OCI-LY7 (cell line): Measurements from ENCODE around the gene ACTA2. TPM values are rescaled to one million over a fixed set of nuclear protein-coding genes. Genes with fewer than 3 reads are reported as not detected.

ENCODE experiments used
- BruUV-seq: library from RNA; stranded (reverse); fragments of 400-500 nt; replicated peaks from 2 replicates; lab custom pipeline; 2021; lab: Mats Ljungman, UMichigan
- CTCF ChIA-PET: fragments of 300-600 bp; sonication (Branson Sonifier 250); formaldehyde crosslinking; loops from one replicate; lab custom pipeline; 2022; ENCODE audit warnings: antibody characterized with exemption; ENCODE audit not compliant: unreplicated experiment; lab: Charles Lee
- POLR2A ChIA-PET: fragments of 300-600 bp; sonication (Branson Sonifier 250); formaldehyde crosslinking; loops from one replicate; lab custom pipeline; 2022; ENCODE audit warnings: antibody characterized with exemption; lab: Charles Lee
- DNase-seq: peaks from one replicate; pipeline ENCODE4 v3.0.0-alpha.2; 2015; ENCODE audit warnings: low spot score
- H2AFZ ChIP-seq: fragments of 200-600 bp; sonication (generic), shearing (Covaris generic); 2 replicates; pipeline ENCODE4 v1.6.1; 2014; ENCODE audit warnings: mild to moderate bottlenecking, antibody characterized with exemption, low read length, moderate library complexity
- H3K27ac ChIP-seq: fragments of 200-600 bp; sonication (generic); 2 replicates; pipeline ENCODE4 v1.5.1; 2014; ENCODE audit warnings: mixed run types, low read depth, mild to moderate bottlenecking, moderate library complexity, low read length, inconsistent platforms; ENCODE audit not compliant: poor library complexity, severe bottlenecking
- H3K36me3 ChIP-seq: fragments of 200-600 bp; sonication (generic); 2 replicates; pipeline ENCODE4 v1.6.1; 2014; ENCODE audit warnings: mild to moderate bottlenecking, antibody characterized with exemption, low read length, moderate library complexity, mixed read lengths; ENCODE audit not compliant: insufficient read depth
- H3K4me1 ChIP-seq: fragments of 200-600 bp; sonication (generic); 2 replicates; pipeline ENCODE4 v1.5.1; 2014; ENCODE audit warnings: mild to moderate bottlenecking, low read length; ENCODE audit not compliant: insufficient read depth, poor library complexity, severe bottlenecking
- H3K4me2 ChIP-seq: fragments of 200-600 bp; sonication (generic); 2 replicates; pipeline ENCODE4 v1.6.1; 2014; ENCODE audit warnings: mild to moderate bottlenecking, low read length
- H3K4me3 ChIP-seq: fragments of 200-600 bp; sonication (generic); 2 replicates; pipeline ENCODE4 v1.5.1; 2014; ENCODE audit warnings: mild to moderate bottlenecking, low read depth, low read length; ENCODE audit not compliant: poor library complexity, severe bottlenecking
- H3K79me2 ChIP-seq: fragments of 200-600 bp; sonication (generic); 2 replicates; pipeline ENCODE4 v1.6.1; 2016; ENCODE audit warnings: low read depth, mild to moderate bottlenecking, low read length, moderate library complexity, mixed read lengths; ENCODE audit not compliant: insufficient read depth
- H3K9me2 ChIP-seq: fragments of 200-600 bp; sonication (generic); 2 replicates; pipeline ENCODE4 v1.6.1; 2016; ENCODE audit warnings: mild to moderate bottlenecking, low read length, mixed read lengths; ENCODE audit not compliant: insufficient read depth
- H3K9me3 ChIP-seq: fragments of 200-600 bp; sonication (generic); 2 replicates; pipeline ENCODE4 v1.6.1; 2014; ENCODE audit warnings: mild to moderate bottlenecking, mixed run types, low read length, mixed read lengths
- H4K20me1 ChIP-seq: fragments of 200-600 bp; sonication (generic); 2 replicates; pipeline ENCODE4 v1.6.1; 2014; ENCODE audit warnings: mild to moderate bottlenecking, antibody characterized with exemption, low read length, moderate library complexity, mixed read lengths; ENCODE audit not compliant: insufficient read depth
- CTCF ChIP-seq: fragments of 200-600 bp; sonication (generic); conservative IDR thresholded peaks from 2 replicates; pipeline ENCODE4 v1.5.1; 2014; ENCODE audit warnings: mild to moderate bottlenecking, antibody characterized with exemption, low read length, moderate library complexity, mixed read lengths
- EZH2phosphoT487 ChIP-seq: fragments of 200-600 bp; sonication (generic); IDR thresholded peaks from 2 replicates; pipeline ENCODE4 v1.6.1; 2018; ENCODE audit warnings: low read depth, borderline replicate concordance, mild to moderate bottlenecking, mixed run types, antibody characterized with exemption, low read length, moderate library complexity, mixed read lengths
- intact Hi-C: fragments of 100-400 bp; cut with micrococcal nuclease; formaldehyde crosslinking; loops from one replicate; pipeline ENCODE4 v1.10.0; 2022; ENCODE audit not compliant: unreplicated experiment
- total RNA-seq, 2 experiments: library from RNA; depleted of rRNA in 1 of 2; stranded (reverse); fragments of >200 nt in 1 of 2; shearing (Covaris generic) in 1 of 2; gene quantifications; 2 replicates each; pipeline ENCODE4 v1.2.3, GENCODE V29; 2014 to 2022

Gene ACTA2
- total RNA-seq, 2 experiments from 2014 or later, result 1.4 to 3.3 TPM

GRCh38 chr10:88994019-88994418 lies 41.4 kb upstream of the ACTA2 start:
- Histone ChIP-seq H3K4me2 (peak overlapping the region; percentile 85), H3K4me1 (peaks cover 76% of the 10 kb centered on the region), H3K79me2 (peaks cover 54% of the 10 kb centered on the region), H3K27ac (peak overlapping the region; percentile 49), H2AFZ (peak overlapping the region; percentile 78; the same call in 1 of the 2 replicates), H4K20me1 (no peaks in the 10 kb centered on the region), H3K36me3 (no peaks in the 10 kb centered on the region), H3K9me2 (no peaks in the 10 kb centered on the region), H3K9me3 (no peaks in the 10 kb centered on the region), H3K4me3 (peak overlapping the region; percentile 84)
- POLR2A ChIA-PET, result interaction anchor here (0.5 to 6.7 kb wide), 10 partner anchors 9 to 1381 kb away, joined by 3 to 49 read pairs (median 4); no protein-coding TSS in a partner anchor
- TF ChIP-seq EZH2phosphoT487 (no peak), CTCF (no peak)
- no peak for DNase-seq
- no TSS peak for BruUV-seq
- intact Hi-C loops, result loop anchor here (5.0 to 10.0 kb wide), 6 partner anchors 609 to 1899 kb away; partner anchors contain the start of genes ATAD1, GLUD1, KIF20B and PANK1
- CTCF ChIA-PET, result no interaction called here

- Histone ChIP-seq H3K4me1 (peaks cover 69% of the 10 kb centered on the region), H3K79me2 (peaks cover 49% of the 10 kb centered on the region), H3K9me2 (no peaks in the 10 kb centered on the region), H3K36me3 (no peaks in the 10 kb centered on the region), H3K9me3 (no peaks in the 10 kb centered on the region), H3K4me3 (peak overlapping the region; percentile 84), H4K20me1 (no peaks in the 10 kb centered on the region), H2AFZ (peak overlapping the region; percentile 78; the same call in 1 of the 2 replicates), H3K4me2 (peak overlapping the region; percentile 85), H3K27ac (peak overlapping the region; percentile 49)
- CTCF ChIA-PET, result no interaction called here
- TF ChIP-seq EZH2phosphoT487 (no peak), CTCF (no peak)
- no TSS peak for BruUV-seq
- POLR2A ChIA-PET, result interaction anchor here (0.6 to 6.7 kb wide), 15 partner anchors 7 to 1433 kb away, joined by 3 to 57 read pairs (median 4); partner anchors contain the start of gene STAMBPL1
- intact Hi-C loops, result loop anchor here (5.0 to 10.0 kb wide), 6 partner anchors 608 to 1898 kb away; partner anchors contain the start of genes ATAD1, GLUD1, KIF20B and PANK1
- no peak for DNase-seq
Observed at GRCh38 chr10:88992921-88993524, 40.5 kb upstream of the ACTA2 start.

GRCh38 chr10:88991899-88992320 lies 39.3 kb upstream of the ACTA2 start:
- no peaks in the 10 kb centered on the region for H3K9me2 ChIP-seq
- ChIA-PET CTCF (no interaction called here), POLR2A (interaction anchor here (0.7 to 6.7 kb wide), 10 partner anchors 8 to 1133 kb away, joined by 3 to 57 read pairs (median 3); partner anchors contain the start of gene STAMBPL1)
- peaks cover 48% of the 10 kb centered on the region for H3K79me2 ChIP-seq
- TF ChIP-seq EZH2phosphoT487, result no peak
- TF ChIP-seq CTCF, result no peak
- BruUV-seq, result TSS peak; percentile 48
- H3K9me3 ChIP-seq, result peaks cover 6% of the 10 kb centered on the region; the same call in 1 of the 2 replicates
- H2AFZ ChIP-seq, result peak overlapping the region; percentile 68
- no peaks in the 10 kb centered on the region for H3K36me3 ChIP-seq
- H3K4me3 ChIP-seq, result peak overlapping the region; percentile 84
- intact Hi-C loops, result loop anchor here (1.0 to 10.0 kb wide), 8 partner anchors 57 to 1897 kb away; partner anchors contain the start of genes ATAD1, GLUD1, KIF20B and PANK1
- H3K4me2 ChIP-seq, result peak overlapping the region; percentile 85
- DNase-seq, result peak; percentile 63
- H3K4me1 ChIP-seq, result peaks cover 58% of the 10 kb centered on the region
- no peaks in the 10 kb centered on the region for H4K20me1 ChIP-seq
- peak overlapping the region; percentile 50 for H3K27ac ChIP-seq
